Colon (tissue), 2 donors: ENCODE data around the gene HSFX3.
"Not testable (repeated sequence)": the region's sequence is repeated elsewhere in the genome, so short reads cannot be mapped to it uniquely, and the experiment has no call there.

ENCODE experiments used
- FAIRE-seq: peaks from 2 replicates; lab custom pipeline; 2012; peaks lifted over from hg19 to GRCh38; lab: Jason Lieb, UNC
- donor health status: control.
- donor health status: control.

HSFX3 gene

GRCh38 chrX:149549701-149550100, at the start of gene HSFX3:
Gene HSFX3, minus strand, starts transcription at chrX:149549924. Its CDS starts 72 bp downstream, at chrX:149549852.
- not testable (repeated sequence) for FAIRE-seq

- not testable (repeated sequence) for FAIRE-seq
Measured at GRCh38 chrX:149598603-149599002, 48.9 kb upstream of the HSFX3 start.

GRCh38 chrX:149595943-149596342, 46.2 kb upstream of the HSFX3 start:
- not testable (repeated sequence) for FAIRE-seq

- not testable (repeated sequence) for FAIRE-seq
Measured at GRCh38 chrX:149595214-149595613, 45.5 kb upstream of the HSFX3 start, which contains the start of gene HSFX2. Gene HSFX2, minus strand, starts transcription at chrX:149595314. Its CDS starts 614 bp downstream, at chrX:149594700.

GRCh38 chrX:149590993-149591392, 41.3 kb upstream of the HSFX3 start:
- FAIRE-seq = not testable (repeated sequence)

- FAIRE-seq = not testable (repeated sequence)
Measured at GRCh38 chrX:149587359-149587758, 37.6 kb upstream of the HSFX3 start, which contains the start of gene MAGEA9B. Gene MAGEA9B, minus strand, starts transcription at chrX:149587459. Its CDS starts 4,280 bp downstream, at chrX:149583179.

- not testable (repeated sequence) for FAIRE-seq
Measured at GRCh38 chrX:149585631-149586030, 35.9 kb upstream of the HSFX3 start.

- FAIRE-seq = not testable (repeated sequence)
Measured at GRCh38 chrX:149573456-149573855, 23.7 kb upstream of the HSFX3 start.

GRCh38 chrX:149572743-149573142, 23.0 kb upstream of the HSFX3 start:
- no peak for FAIRE-seq

- no peak for FAIRE-seq
Measured at GRCh38 chrX:149571770-149572169, 22.0 kb upstream of the HSFX3 start.

GRCh38 chrX:149570668-149571067, 20.9 kb upstream of the HSFX3 start:
- FAIRE-seq = no peak

GRCh38 chrX:149569770-149570169, 20.0 kb upstream of the HSFX3 start:
- no peak for FAIRE-seq

GRCh38 chrX:149568701-149569296, 19.1 kb upstream of the HSFX3 start:
- FAIRE-seq = no peak

GRCh38 chrX:149567621-149568417, 18.1 kb upstream of the HSFX3 start:
- no peak for FAIRE-seq

- no peak for FAIRE-seq
Measured at GRCh38 chrX:149563359-149563758, 13.6 kb upstream of the HSFX3 start.

- FAIRE-seq = not testable (repeated sequence)
Measured at GRCh38 chrX:149555251-149555650, 5.5 kb upstream of the HSFX3 start.

- not testable (repeated sequence) for FAIRE-seq
Measured at GRCh38 chrX:149551939-149552248, 2.2 kb upstream of the HSFX3 start.

GRCh38 chrX:149551245-149551938, 1.7 kb upstream of the HSFX3 start:
- peak; percentile 51 for FAIRE-seq

- not testable (repeated sequence) for FAIRE-seq
Measured at GRCh38 chrX:149550454-149550853, 730 bp upstream of the HSFX3 start.

GRCh38 chrX:149547782-149548181, 1.9 kb downstream of the HSFX3 start:
- FAIRE-seq = not testable (repeated sequence)

GRCh38 chrX:149546962-149547361, 2.8 kb downstream of the HSFX3 start:
- not testable (repeated sequence) for FAIRE-seq
